Fibroblast of the conjunctiva (primary cell): ENCODE measurements around the gene ALDOA.
A peak's percentile ranks its signal among the peaks of the same experiment; 100 is the strongest.
"Not testable (repeated sequence)": the region's sequence is repeated elsewhere in the genome, so short reads cannot be mapped to it uniquely, and the experiment has no call there.

Experiments
- DNase-seq: peaks from one replicate; pipeline ENCODE4 v3.0.0-alpha.2; 2010; ENCODE audit warnings: low read depth

The ALDOA gene

GRCh38 chr16:30091474-30092372 is 26.2 kb downstream of the ALDOA start, which contains the start of gene TBX6:
Gene TBX6 (minus strand): TSS chr16:30091924. CDS start chr16:30091193, 731 bp downstream.
- peak; percentile 74 for DNase-seq

GRCh38 chr16:30092373-30093010 is 26.9 kb downstream of the ALDOA start:
- no peak for DNase-seq

DNA sequence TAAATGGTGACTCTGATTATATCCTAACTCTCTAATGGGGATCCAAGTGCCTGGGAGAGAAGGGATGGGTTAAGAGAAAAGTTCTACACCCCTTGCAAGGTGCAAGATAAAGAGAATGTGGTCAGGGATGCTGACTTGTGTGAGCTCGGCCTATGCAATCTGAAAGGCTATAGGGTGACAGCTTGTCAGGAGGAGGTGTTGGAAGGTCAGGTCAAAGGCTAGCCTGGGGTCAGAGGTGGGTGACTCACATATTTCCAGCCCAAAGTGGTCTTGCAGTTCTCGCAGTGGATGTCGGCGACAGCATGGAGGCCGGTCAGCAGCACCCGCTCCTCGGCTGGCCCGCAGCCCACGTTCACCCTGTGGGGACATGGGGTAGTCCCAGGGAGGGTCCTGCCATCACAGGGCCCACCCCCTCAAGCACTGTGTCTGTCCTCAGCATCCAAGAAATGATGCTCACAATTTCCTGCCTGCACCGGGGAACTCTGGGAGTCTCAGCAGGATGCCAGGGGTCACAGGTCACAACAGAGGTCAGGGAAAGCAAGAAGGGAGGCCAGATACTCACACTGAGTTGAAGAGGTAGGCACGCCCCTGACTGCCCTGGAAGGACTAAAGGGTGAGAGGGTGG is 29.1 kb downstream of the ALDOA start:
- DNase-seq: no peak

GRCh38 chr16:30095166-30096078 is 29.9 kb downstream of the ALDOA start:
- DNase-seq: no peak

- DNase-seq: peak; percentile 73
Observed at GRCh38 chr16:30096105-30096861, 30.7 kb downstream of the ALDOA start, which contains the start of gene YPEL3. Gene YPEL3 (minus strand): TSS chr16:30096213. CDS start chr16:30095482, 731 bp downstream.

GRCh38 chr16:30096862-30097563 is 31.5 kb downstream of the ALDOA start:
- DNase-seq: no peak

DNA sequence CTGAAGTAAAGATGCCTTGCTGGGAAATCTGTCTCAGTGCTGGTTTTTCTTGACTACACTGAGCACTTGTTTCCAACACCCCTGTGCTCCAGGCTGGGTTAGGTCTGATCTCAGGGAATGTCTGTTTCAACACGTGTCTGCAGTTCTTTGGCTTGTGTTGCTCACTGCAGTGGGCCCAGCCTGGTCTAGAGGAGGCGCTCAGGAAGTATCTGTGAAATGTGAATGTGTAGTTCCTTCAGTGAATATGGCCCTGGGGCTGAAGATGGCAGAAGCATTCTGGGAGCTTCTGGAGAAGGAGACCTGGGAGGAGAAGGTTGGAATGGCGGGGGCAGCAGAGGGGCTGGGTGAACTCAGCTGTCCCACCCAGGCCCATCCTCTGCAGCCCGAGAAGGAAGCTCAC is 38.5 kb downstream of the ALDOA start:
- DNase-seq: no peak

- no peak for DNase-seq
Observed at GRCh38 chr16:30104492-30104891, 38.9 kb downstream of the ALDOA start.

GRCh38 chr16:30108059-30108850 is 42.7 kb downstream of the ALDOA start:
- no peak for DNase-seq

GRCh38 chr16:30110661-30111060 is 45.1 kb downstream of the ALDOA start:
- DNase-seq: no peak

GRCh38 chr16:30112197-30113030 is 46.9 kb downstream of the ALDOA start:
- peak; percentile 40 for DNase-seq

DNA sequence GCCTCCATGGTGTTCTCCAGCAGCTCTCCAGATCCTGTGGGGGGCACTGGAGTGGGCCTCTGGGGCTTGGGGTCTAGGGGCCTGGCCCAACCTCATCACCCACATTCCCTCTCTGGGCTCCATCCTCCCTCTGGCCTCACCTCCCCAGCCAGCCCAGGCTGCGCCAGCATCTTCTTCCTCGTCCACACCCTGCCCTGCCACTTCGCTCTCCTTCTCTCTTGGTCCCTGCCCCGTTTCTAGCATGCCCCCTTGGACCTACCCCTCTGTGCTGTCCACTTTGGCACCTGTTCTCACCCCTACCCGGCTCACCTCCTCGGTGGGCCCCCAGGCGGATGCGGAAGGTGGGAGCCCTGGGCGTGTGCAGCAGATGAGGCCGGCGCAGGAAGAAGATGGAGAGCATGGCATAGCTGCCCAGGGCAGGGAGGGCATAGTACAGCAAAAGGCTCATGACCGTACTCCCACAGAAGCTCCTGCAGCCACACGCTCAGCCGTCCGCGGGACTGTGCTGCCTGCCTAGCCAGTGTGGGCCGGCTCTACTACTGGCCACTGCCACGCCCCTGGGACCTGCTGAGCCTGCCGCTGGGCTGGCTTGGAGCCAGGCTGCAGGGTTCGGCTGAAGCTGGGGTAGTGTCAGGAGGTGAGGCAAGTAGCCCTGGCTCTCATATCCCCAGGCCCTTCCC is 47.6 kb downstream of the ALDOA start, which contains the start of gene GDPD3:
GDPD3 (minus strand) TSS at position 507 of the 680 bp plus-strand sequence; CDS start at position 448, 59 bp downstream.
- DNase-seq: no peak

- no peak for DNase-seq
Observed at GRCh38 chr16:30113711-30114333, 48.3 kb downstream of the ALDOA start.

DNA sequence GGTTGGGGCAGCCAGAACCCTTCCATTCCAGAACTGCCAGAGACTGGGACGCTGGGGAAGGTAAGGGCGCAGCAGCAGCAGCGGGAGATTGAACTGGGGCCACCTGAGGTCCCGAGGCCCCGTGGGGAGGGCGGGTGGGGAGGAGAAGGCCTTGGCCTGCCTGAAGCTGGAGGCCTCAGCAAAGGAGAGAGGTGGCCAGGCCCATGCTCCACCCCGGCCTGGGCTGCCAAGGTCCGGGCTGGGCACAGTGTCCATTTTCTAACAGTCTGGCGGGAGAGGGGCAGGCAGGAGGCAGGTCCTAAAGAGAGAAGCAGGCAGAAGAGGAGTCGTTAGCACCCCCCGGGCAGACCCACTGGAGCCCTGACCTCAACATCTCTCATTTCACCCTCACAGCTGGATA is 48.9 kb downstream of the ALDOA start:
- no peak for DNase-seq

- not testable (repeated sequence) for DNase-seq
Observed at GRCh38 chr16:30114833-30115232, 49.3 kb downstream of the ALDOA start.

DNA sequence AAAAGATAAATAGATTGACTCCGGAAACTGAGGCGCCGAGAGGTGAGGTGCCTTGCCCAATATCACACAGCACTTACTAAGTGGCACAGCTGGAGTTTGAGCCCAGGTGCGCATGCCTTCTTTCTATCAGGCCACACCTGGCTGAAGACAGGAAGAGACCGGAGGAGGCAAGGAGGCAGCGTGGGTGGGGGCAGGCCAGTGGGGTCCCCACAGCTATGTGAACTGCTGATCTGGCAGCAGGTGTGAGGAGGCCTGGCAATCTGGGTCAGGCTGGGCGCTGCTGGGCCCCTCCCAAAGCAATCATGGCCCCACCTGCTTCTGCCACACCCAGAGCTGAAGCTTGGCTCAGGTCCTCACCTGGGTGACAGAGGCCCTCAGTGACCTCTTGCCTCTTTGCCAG is 49.7 kb downstream of the ALDOA start:
- DNase-seq: no peak
